Measurements from ENCODE around the gene MDFIC. TPM values are rescaled to one million over a fixed set of nuclear protein-coding genes. Genes with fewer than 3 reads are reported as not detected.

MDFIC gene
- total RNA-seq, 1 experiment from 2014 or later = 13.0 TPM

DNA sequence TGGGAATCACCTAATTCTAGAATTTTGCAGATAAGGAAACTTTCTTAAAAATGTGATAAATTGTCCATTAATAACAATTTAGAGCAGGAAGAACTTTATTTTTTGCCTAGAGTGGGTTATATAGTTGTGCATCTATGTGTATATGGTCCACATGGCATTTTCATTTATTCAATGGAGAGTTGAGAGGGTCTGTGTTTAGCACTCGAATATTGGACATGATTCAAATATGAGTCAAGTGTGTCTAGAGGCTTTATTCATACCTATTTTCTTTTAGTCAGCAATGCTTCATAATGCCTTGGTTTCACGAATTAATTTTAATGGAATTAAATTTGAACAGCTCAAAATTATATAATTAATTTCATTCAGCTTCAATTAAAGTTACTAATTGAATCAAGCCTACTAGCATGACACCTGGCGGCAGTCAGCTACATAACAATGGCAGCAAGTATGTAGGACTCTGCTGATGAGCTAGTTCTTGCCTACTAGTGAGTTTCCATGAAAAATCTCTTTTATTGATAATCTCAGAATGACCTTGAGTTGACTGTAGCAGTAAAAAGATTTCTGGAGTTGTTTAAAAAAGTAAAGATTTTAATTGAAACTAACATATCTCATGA, 17.7 kb downstream of the MDFIC start:
- no peak overlapping the region for H3K4me3 Mint-ChIP-seq (ENCODE audit: low read depth, unreplicated experiment)
- TF ChIP-seq, protein P1, sequence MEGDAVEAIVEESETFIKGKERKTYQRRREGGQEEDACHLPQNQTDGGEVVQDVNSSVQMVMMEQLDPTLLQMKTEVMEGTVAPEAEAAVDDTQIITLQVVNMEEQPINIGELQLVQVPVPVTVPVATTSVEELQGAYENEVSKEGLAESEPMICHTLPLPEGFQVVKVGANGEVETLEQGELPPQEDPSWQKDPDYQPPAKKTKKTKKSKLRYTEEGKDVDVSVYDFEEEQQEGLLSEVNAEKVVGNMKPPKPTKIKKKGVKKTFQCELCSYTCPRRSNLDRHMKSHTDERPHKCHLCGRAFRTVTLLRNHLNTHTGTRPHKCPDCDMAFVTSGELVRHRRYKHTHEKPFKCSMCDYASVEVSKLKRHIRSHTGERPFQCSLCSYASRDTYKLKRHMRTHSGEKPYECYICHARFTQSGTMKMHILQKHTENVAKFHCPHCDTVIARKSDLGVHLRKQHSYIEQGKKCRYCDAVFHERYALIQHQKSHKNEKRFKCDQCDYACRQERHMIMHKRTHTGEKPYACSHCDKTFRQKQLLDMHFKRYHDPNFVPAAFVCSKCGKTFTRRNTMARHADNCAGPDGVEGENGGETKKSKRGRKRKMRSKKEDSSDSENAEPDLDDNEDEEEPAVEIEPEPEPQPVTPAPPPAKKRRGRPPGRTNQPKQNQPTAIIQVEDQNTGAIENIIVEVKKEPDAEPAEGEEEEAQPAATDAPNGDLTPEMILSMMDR (IDR thresholded peaks at IDR 0.05; ENCODE audit: unreplicated experiment) = no peak
- H3K36me3 Mint-ChIP-seq (ENCODE audit: insufficient read depth, unreplicated experiment) = no peaks in the 10 kb centered on the region
- intact Hi-C loops (cut with micrococcal nuclease; ENCODE audit: unreplicated experiment) = no loop called here
- no peak for DNase-seq
- CTCF ChIA-PET = no interaction called here
- H3K4me1 Mint-ChIP-seq (ENCODE audit: low read depth, unreplicated experiment) = no peaks in the 10 kb centered on the region
- H3K27me3 Mint-ChIP-seq (ENCODE audit: unreplicated experiment) = no peaks in the 10 kb centered on the region
- H3K9me3 Mint-ChIP-seq (ENCODE audit: low read depth, unreplicated experiment) = no peaks in the 10 kb centered on the region
- no peak overlapping the region for H3K27ac Mint-ChIP-seq (ENCODE audit: unreplicated experiment)
- BruUV-seq (replicated peaks) = no TSS peak

DNA sequence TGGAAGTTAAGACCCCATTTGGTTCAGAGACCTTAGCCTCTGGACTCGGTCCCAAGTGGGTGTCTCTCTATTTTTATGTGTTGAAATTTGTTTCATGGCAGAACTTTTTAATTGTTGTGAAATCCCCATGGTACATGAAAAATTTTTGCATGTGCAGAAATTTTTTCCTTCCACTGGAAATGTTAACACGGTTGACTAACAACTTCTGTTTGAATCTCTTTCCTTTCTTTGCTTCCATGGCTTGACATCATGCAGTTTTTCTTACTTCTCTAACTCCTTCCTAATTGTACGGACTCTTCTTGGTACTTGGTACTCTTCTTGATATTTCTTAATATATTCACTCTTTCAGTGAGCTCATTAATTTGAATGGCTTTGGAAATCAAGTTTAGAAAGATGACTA, 18.3 kb downstream of the MDFIC start:
- no peaks in the 10 kb centered on the region for H3K27me3 Mint-ChIP-seq (ENCODE audit: unreplicated experiment)
- DNase-seq = no peak
- no peak overlapping the region for H3K27ac Mint-ChIP-seq (ENCODE audit: unreplicated experiment)
- H3K4me3 Mint-ChIP-seq (ENCODE audit: low read depth, unreplicated experiment) = no peak overlapping the region
- BruUV-seq (replicated peaks) = no TSS peak
- no peaks in the 10 kb centered on the region for H3K36me3 Mint-ChIP-seq (ENCODE audit: insufficient read depth, unreplicated experiment)
- TF ChIP-seq, protein P1 (IDR thresholded peaks at IDR 0.05; ENCODE audit: unreplicated experiment) = no peak
- CTCF ChIA-PET = no interaction called here
- no peaks in the 10 kb centered on the region for H3K4me1 Mint-ChIP-seq (ENCODE audit: low read depth, unreplicated experiment)
- H3K9me3 Mint-ChIP-seq (ENCODE audit: low read depth, unreplicated experiment) = no peaks in the 10 kb centered on the region
- intact Hi-C loops (cut with micrococcal nuclease; ENCODE audit: unreplicated experiment) = no loop called here

DNA sequence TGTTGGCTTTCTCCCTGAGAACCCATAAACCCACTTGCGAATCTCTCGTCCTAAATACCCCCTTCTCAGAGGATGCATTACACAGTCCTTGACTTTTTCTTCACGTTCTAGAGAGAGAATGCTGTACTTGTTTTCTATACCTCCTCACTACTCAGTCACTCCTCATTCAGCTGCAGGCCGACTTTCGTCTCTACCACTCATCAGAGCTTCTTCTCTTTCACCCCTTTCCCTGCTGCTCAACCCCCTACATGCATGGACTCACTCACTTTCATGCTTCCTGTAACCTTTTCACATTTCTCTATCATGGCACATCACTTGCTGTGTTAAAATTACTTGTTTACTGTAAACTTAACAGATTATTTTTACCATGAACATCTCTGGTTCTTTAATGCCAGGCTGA, 19.8 kb downstream of the MDFIC start:
- Mint-ChIP-seq H3K36me3 (ENCODE audit: insufficient read depth, unreplicated experiment) (no peaks in the 10 kb centered on the region), H3K27ac (ENCODE audit: unreplicated experiment) (no peak overlapping the region), H3K4me3 (ENCODE audit: low read depth, unreplicated experiment) (no peak overlapping the region), H3K9me3 (ENCODE audit: low read depth, unreplicated experiment) (no peaks in the 10 kb centered on the region), H3K27me3 (ENCODE audit: unreplicated experiment) (no peaks in the 10 kb centered on the region), H3K4me1 (ENCODE audit: low read depth, unreplicated experiment) (no peaks in the 10 kb centered on the region)
- TF ChIP-seq, protein P1 (IDR thresholded peaks at IDR 0.05; ENCODE audit: unreplicated experiment) = no peak
- DNase-seq = no peak
- intact Hi-C loops (cut with micrococcal nuclease; ENCODE audit: unreplicated experiment) = no loop called here
- BruUV-seq (replicated peaks) = no TSS peak
- CTCF ChIA-PET = no interaction called here

DNA sequence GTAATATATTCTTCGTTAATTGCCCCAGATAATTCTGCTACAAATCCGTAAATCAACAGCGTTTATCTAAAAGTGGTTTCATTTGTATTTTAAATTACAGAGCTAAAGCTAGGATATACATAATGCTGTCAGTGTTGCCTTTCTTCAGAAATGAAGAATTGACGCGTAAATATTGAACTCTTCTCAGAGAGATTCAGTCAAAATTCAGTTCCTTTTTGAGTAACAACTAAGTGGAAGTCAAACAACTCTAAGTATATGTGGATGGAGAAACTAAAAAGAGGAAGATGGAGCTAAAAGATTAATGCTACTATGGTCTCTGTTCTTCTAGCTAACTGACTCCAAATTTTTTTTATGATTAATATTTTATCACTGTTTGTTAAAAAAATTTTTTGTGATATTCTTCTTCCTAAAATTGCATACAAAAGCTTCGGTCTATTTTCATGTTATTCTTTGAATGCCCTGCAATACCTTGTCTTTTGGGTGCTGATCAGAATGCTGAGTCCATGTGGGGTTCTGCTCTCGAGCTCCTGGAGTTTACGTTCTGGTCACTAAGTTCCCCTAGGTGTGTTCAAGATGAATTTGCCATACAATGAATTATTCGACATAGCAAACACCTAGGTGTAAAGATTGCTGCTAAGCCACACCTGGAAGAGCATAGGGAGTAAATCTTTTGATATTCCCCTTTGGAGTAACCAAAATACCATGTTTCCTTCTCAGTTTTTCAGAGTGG, 20.7 kb downstream of the MDFIC start:
- no peak overlapping the region for H3K27ac Mint-ChIP-seq (ENCODE audit: unreplicated experiment)
- no peak overlapping the region for H3K4me3 Mint-ChIP-seq (ENCODE audit: low read depth, unreplicated experiment)
- H3K36me3 Mint-ChIP-seq (ENCODE audit: insufficient read depth, unreplicated experiment) = no peaks in the 10 kb centered on the region
- H3K9me3 Mint-ChIP-seq (ENCODE audit: low read depth, unreplicated experiment) = no peaks in the 10 kb centered on the region
- no peaks in the 10 kb centered on the region for H3K27me3 Mint-ChIP-seq (ENCODE audit: unreplicated experiment)
- no peaks in the 10 kb centered on the region for H3K4me1 Mint-ChIP-seq (ENCODE audit: low read depth, unreplicated experiment)
- intact Hi-C loops (cut with micrococcal nuclease; ENCODE audit: unreplicated experiment) = no loop called here
- TF ChIP-seq, protein P1 (IDR thresholded peaks at IDR 0.05; ENCODE audit: unreplicated experiment) = no peak
- CTCF ChIA-PET = no interaction called here
- no TSS peak for BruUV-seq (replicated peaks)
- DNase-seq = no peak
